SK-N-SH (cell line): ENCODE data around the gene NSUN2. TPM values are rescaled to one million over a fixed set of nuclear protein-coding genes. Genes with fewer than 3 reads are reported as not detected.

Experiments used
- CTCF ChIA-PET: fragments of 300-600, 350-600 bp; formaldehyde crosslinking; extraction: SDS; loops from one replicate; lab custom pipeline; 2021; lab: Yijun Ruan, JAX
- POLR2A ChIA-PET: fragments of 350-600 bp; sonication (Branson Sonifier 250); formaldehyde crosslinking; extraction: SDS; loops from one replicate; lab custom pipeline; 2020; ENCODE audit warnings: antibody characterized with exemption, inconsistent platforms; lab: Yijun Ruan, JAX
- DNase-seq: peaks from one replicate; pipeline ENCODE4 v3.0.0; 2012
- H2AFZ ChIP-seq: fragments of 200-600 bp; sonication (generic); 2 replicates; pipeline ENCODE4 v1.8.1; 2016; ENCODE audit warnings: antibody characterized with exemption, mild to moderate bottlenecking, low read depth
- H3F3A ChIP-seq: fragments of 200-600 bp; sonication (generic); replicated peaks from 2 replicates; pipeline ENCODE3; 2016; ENCODE audit warnings: antibody characterized with exemption, mild to moderate bottlenecking; ENCODE audit not compliant: insufficient read depth
- H3K27ac ChIP-seq, 2 experiments: fragments of 200-500 bp in 1 of 2; fragments of 200-600 bp in 1 of 2; sonication (Bioruptor generic) in 1 of 2; sonication (generic), shearing (Covaris generic) in 1 of 2; 2 replicates each; pipeline versions ENCODE4 v1.5.1 to v1.6.1; 2014 to 2016; ENCODE audit warnings: low read depth in 2 of 2, inconsistent platforms in 1 of 2, low read length in 1 of 2, mild to moderate bottlenecking in 1 of 2, mixed read lengths in 1 of 2
- H3K27me3 ChIP-seq: fragments of 200-600 bp; sonication (generic), shearing (Covaris generic); 2 replicates; pipeline ENCODE4 v1.6.1; 2016; ENCODE audit warnings: mixed run types; ENCODE audit not compliant: insufficient read depth
- H3K36me3 ChIP-seq, 2 experiments: fragments of 200-500 bp in 1 of 2; fragments of 200-600 bp in 1 of 2; sonication (Bioruptor generic) in 1 of 2; sonication (generic) in 1 of 2; replicated peaks in 1 of 2; 2 replicates each; pipeline versions ENCODE3 to v1.5.1; 2014 to 2016; ENCODE audit warnings: low read length in 1 of 2, mild to moderate bottlenecking in 1 of 2; ENCODE audit not compliant: insufficient read depth in 2 of 2, control insufficient read depth in 1 of 2
- H3K4me1 ChIP-seq, 2 experiments: fragments of 200-500 bp in 1 of 2; fragments of 200-600 bp in 1 of 2; sonication (Bioruptor generic) in 1 of 2; sonication (generic), shearing (Covaris generic) in 1 of 2; 2 replicates each; pipeline versions ENCODE4 v1.5.1 to v1.6.1; 2014 to 2016; ENCODE audit warnings: low read depth in 1 of 2, low read length in 1 of 2, mixed run types in 1 of 2; ENCODE audit not compliant: insufficient read depth in 2 of 2, control insufficient read depth in 1 of 2
- H3K4me2 ChIP-seq: fragments of 200-600 bp; sonication (generic), shearing (Covaris generic); 2 replicates; pipeline ENCODE4 v1.6.1; 2017; ENCODE audit warnings: mixed run types
- H3K4me3 ChIP-seq, 2 experiments: fragments of 200-500 bp in 1 of 2; fragments of 200-600 bp in 1 of 2; sonication (Bioruptor generic) in 1 of 2; sonication (generic), shearing (Covaris generic) in 1 of 2; 2 replicates each; pipeline versions ENCODE4 v1.5.1 to v1.8.1; 2014 to 2016; ENCODE audit warnings: low read depth in 2 of 2, inconsistent platforms in 1 of 2, low read length in 1 of 2, mild to moderate bottlenecking in 1 of 2, mixed read lengths in 1 of 2, moderate library complexity in 1 of 2
- H3K79me2 ChIP-seq: fragments of 200-600 bp; sonication (generic); 2 replicates; pipeline ENCODE4 v1.8.1; 2017; ENCODE audit warnings: mild to moderate bottlenecking; ENCODE audit not compliant: insufficient read depth
- H3K9ac ChIP-seq: fragments of 200-600 bp; sonication (generic); 2 replicates; pipeline ENCODE4 v1.6.1; 2017; ENCODE audit warnings: mixed run types
- H3K9me2 ChIP-seq: fragments of 200-600 bp; sonication (generic); 2 replicates; pipeline ENCODE4 v1.6.1; 2017; ENCODE audit warnings: mixed run types
- H3K9me3 ChIP-seq: fragments of 200-600 bp; sonication (generic); 2 replicates; pipeline ENCODE4 v1.6.1; 2017; ENCODE audit warnings: mixed run types, mild to moderate bottlenecking, moderate library complexity
- H4K20me1 ChIP-seq: fragments of 200-600 bp; sonication (generic); 2 replicates; pipeline ENCODE4 v1.6.1; 2017; ENCODE audit warnings: mild to moderate bottlenecking, mixed run types; ENCODE audit not compliant: insufficient read depth
- ELF1 ChIP-seq: IDR thresholded peaks from 2 replicates; pipeline ENCODE4 v1.4.0; 2012
- FOSL2 ChIP-seq: IDR thresholded peaks from 2 replicates; pipeline ENCODE4 v1.4.0; 2012; ENCODE audit warnings: low read depth, mild to moderate bottlenecking, moderate library complexity, borderline replicate concordance
- FOXJ3 ChIP-seq: sonication (generic); formaldehyde crosslinking; IDR thresholded peaks from 2 replicates; pipeline ENCODE4 v1.5.1; 2020; ENCODE audit warnings: mild to moderate bottlenecking, missing genetic modification reagents
- FOXM1 ChIP-seq: IDR thresholded peaks from 2 replicates; pipeline ENCODE4 v1.4.0; 2012; ENCODE audit warnings: low read depth, mild to moderate bottlenecking
- GABPA ChIP-seq: IDR thresholded peaks from 2 replicates; pipeline ENCODE4 v1.4.0; 2012; ENCODE audit warnings: low read depth, mild to moderate bottlenecking
- MEF2A ChIP-seq: IDR thresholded peaks from 2 replicates; pipeline ENCODE4 v1.4.0; 2012; ENCODE audit warnings: low read depth, borderline replicate concordance
- NFIC ChIP-seq: IDR thresholded peaks from 2 replicates; pipeline ENCODE4 v1.4.0; 2012; ENCODE audit warnings: borderline replicate concordance
- RAD21 ChIP-seq: IDR thresholded peaks from 2 replicates; pipeline ENCODE4 v1.6.1; 2012; ENCODE audit warnings: mild to moderate bottlenecking, low read length
- RCOR1 ChIP-seq: fragments of 150-350 bp; IDR thresholded peaks from 2 replicates; pipeline ENCODE4 v1.6.1; 2017; ENCODE audit warnings: antibody characterized with exemption, low read length
- REST ChIP-seq: IDR thresholded peaks from 2 replicates; pipeline ENCODE4 v1.6.1; 2012; ENCODE audit warnings: mild to moderate bottlenecking, low read depth, low read length, moderate library complexity
- TEAD4 ChIP-seq: IDR thresholded peaks from 2 replicates; pipeline ENCODE4 v1.4.0; 2012; ENCODE audit warnings: mild to moderate bottlenecking, borderline replicate concordance; ENCODE audit not compliant: insufficient read depth
- YY1 ChIP-seq: IDR thresholded peaks from 2 replicates; pipeline ENCODE4 v1.4.0; 2012; ENCODE audit warnings: low read depth, mild to moderate bottlenecking
- WGBS: methylation state at CpG from one replicate; pipeline ENCODE4 v1.1.6; 2017; ENCODE audit warnings: low lambda C conversion rate; 5-methylcytosine and 5-hydroxymethylcytosine counted together
- polyA plus RNA-seq, 3 experiments: library from polyadenylated mRNA; depleted of rRNA; stranded (reverse); fragments of >200 nt; gene quantifications; 2 replicates each; pipeline ENCODE4 v1.2.3, GENCODE V29; 2012
- TF ChIP-seq, protein P1 (sequence below): fragments of 150-350 bp; IDR thresholded peaks from 2 replicates; pipeline ENCODE4 v1.6.1; 2017; ENCODE audit warnings: antibody characterized with exemption, low read length, low read depth, borderline replicate concordance

NSUN2 gene
- polyA plus RNA-seq, 1 of the 3 experiments (the other 2 are of a cell fraction): 78.9 TPM

DNA sequence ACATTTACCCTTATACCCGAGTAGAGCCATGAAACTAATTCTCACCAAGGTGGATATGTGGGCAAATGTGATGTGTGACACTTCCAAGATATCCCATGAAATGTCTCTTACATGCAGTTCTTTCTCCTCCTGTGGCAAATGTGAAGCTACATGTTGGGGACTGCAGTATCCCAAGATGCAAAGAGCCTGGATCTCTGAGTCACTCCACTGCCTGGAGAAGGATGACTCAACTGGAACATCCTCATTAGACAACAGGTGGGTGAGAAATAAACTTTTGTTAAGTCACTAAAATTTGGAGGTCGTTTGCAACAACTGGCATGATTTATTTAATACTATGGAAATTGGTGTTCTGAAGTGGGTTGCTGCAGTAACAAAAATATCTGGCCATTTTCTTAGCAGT is 43.9 kb upstream of the NSUN2 start:
- Histone ChIP-seq H3K9me2 (no peaks in the 10 kb centered on the region), H3K79me2 (no peaks in the 10 kb centered on the region), H3K4me2 (no peak overlapping the region), H3K36me3 (peaks cover 0 to 10% of the 10 kb centered on the region in 2 experiments), H3K27ac (no peak overlapping the region), H3K4me3 (no peak overlapping the region), H3F3A (no peaks in the 10 kb centered on the region), H3K9me3 (no peaks in the 10 kb centered on the region), H2AFZ (no peak overlapping the region), H3K27me3 (no peaks in the 10 kb centered on the region), H3K9ac (no peak overlapping the region), H3K4me1 (no peaks in the 10 kb centered on the region), H4K20me1 (no peaks in the 10 kb centered on the region)
- TF ChIP-seq FOSL2 (peak; percentile 56; the same call in 1 of the 2 replicates), GABPA (no peak), YY1 (no peak), MEF2A (no peak), RCOR1 (no peak), REST (no peak)
- TF ChIP-seq, protein P1, sequence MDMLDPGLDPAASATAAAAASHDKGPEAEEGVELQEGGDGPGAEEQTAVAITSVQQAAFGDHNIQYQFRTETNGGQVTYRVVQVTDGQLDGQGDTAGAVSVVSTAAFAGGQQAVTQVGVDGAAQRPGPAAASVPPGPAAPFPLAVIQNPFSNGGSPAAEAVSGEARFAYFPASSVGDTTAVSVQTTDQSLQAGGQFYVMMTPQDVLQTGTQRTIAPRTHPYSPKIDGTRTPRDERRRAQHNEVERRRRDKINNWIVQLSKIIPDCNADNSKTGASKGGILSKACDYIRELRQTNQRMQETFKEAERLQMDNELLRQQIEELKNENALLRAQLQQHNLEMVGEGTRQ: no peak
- POLR2A ChIA-PET: no interaction called here
- no peak for DNase-seq
- WGBS: 47% methylated on average over 2 of the region's 2 CpGs
- CTCF ChIA-PET: interaction anchor here (0.6 kb wide), 1 partner anchor 1132 kb away, joined by 3 read pairs; no protein-coding TSS in a partner anchor

- Histone ChIP-seq H3K27ac (no peak overlapping the region), H3K9ac (no peak overlapping the region), H4K20me1 (no peaks in the 10 kb centered on the region), H3K27me3 (no peaks in the 10 kb centered on the region), H2AFZ (no peak overlapping the region), H3K36me3 (peaks cover 0 to 17% of the 10 kb centered on the region in 2 experiments), H3K4me3 (no peak overlapping the region), H3K9me3 (no peaks in the 10 kb centered on the region), H3F3A (no peaks in the 10 kb centered on the region), H3K4me1 (no peaks in the 10 kb centered on the region), H3K79me2 (no peaks in the 10 kb centered on the region), H3K4me2 (no peak overlapping the region), H3K9me2 (no peaks in the 10 kb centered on the region)
- POLR2A ChIA-PET: no interaction called here
- TF ChIP-seq FOXJ3 (CRISPR knock-in tag): no peak
- TF ChIP-seq FOXM1: no peak
- no peak for TF ChIP-seq TEAD4
- no peak for TF ChIP-seq ELF1
- TF ChIP-seq NFIC: 0 out of 2 replicates have a peak, but pooled peaks have one; percentile 20
- TF ChIP-seq RAD21: no peak
- no peak for DNase-seq
- 97% methylated on average over 5 of the region's 5 CpGs for WGBS
- CTCF ChIA-PET: interaction anchor here (1.0 kb wide), 1 partner anchor 27 kb away, joined by 3 read pairs; no protein-coding TSS in a partner anchor
These were observed 43.1 kb upstream of the NSUN2 start for GRCh38 chr5:6675784-6676491.
